HepG2 (cell line): Measurements from ENCODE around the gene L3MBTL4. TPM values are rescaled to one million over a fixed set of nuclear protein-coding genes. Genes with fewer than 3 reads are reported as not detected.

ENCODE experiments used
- ATAC-seq: fragments of 200-7000 bp; cut with Tn5 transposase; 3 replicates; pipeline ENCODE4 v1.9.1; 2020; ENCODE audit warnings: mild to moderate bottlenecking, moderate library complexity
- BruUV-seq: library from RNA; stranded (reverse); fragments of 400-500 nt; replicated peaks from 2 replicates; lab custom pipeline; 2021; lab: Mats Ljungman, UMichigan
- CTCF ChIA-PET: fragments of 300-600 bp; formaldehyde crosslinking; extraction: SDS; loops from one replicate; lab custom pipeline; 2021; ENCODE audit warnings: low total read pairs, inconsistent platforms, low intra/inter-chr PET ratio; lab: Yijun Ruan, JAX
- POLR2A ChIA-PET: fragments of 350-600 bp; sonication (Branson Sonifier 250); formaldehyde crosslinking; loops from one replicate; lab custom pipeline; 2020; ENCODE audit warnings: antibody characterized with exemption, inconsistent platforms; lab: Yijun Ruan, JAX
- DNase-seq: peaks from one replicate; pipeline ENCODE4 v3.0.0-alpha.2; 2015; ENCODE audit warnings: low spot score
- FAIRE-seq: peaks from 3 replicates; lab custom pipeline; 2011; peaks lifted over from hg19 to GRCh38; lab: Jason Lieb, UNC
- H2AFZ ChIP-seq: one replicate; pipeline ENCODE4 v1.6.1; 2011; ENCODE audit warnings: low read length, inconsistent platforms
- H3K27ac ChIP-seq: fragments of 300-600 bp; 3 replicates; pipeline ENCODE4 v1.8.0; 2011; ENCODE audit warnings: mixed run types, mild to moderate bottlenecking, mixed read lengths, low read length, inconsistent platforms; ENCODE audit not compliant: insufficient read depth; ENCODE audit errors: extremely low read length
- H3K27me3 ChIP-seq, 2 experiments: fragments of 200-600 bp in 1 of 2; 2 replicates in 1 of 2; 3 replicates in 1 of 2; pipeline versions ENCODE4 v1.6.0 to v1.8.0; 2011; ENCODE audit warnings: low read length in 2 of 2, mild to moderate bottlenecking in 2 of 2, moderate library complexity in 2 of 2, inconsistent platforms in 1 of 2; ENCODE audit not compliant: insufficient read depth in 2 of 2, control insufficient read depth in 1 of 2
- H3K36me3 ChIP-seq, 2 experiments: fragments of 200-600 bp in 1 of 2; replicated peaks in 1 of 2; 2 replicates in 1 of 2; 3 replicates in 1 of 2; pipeline versions ENCODE4 v1.5.1 to v1.8.0; 2011; ENCODE audit warnings: low read length in 2 of 2, inconsistent platforms in 1 of 2; ENCODE audit not compliant: insufficient read depth in 2 of 2, control insufficient read depth in 1 of 2
- H3K4me1 ChIP-seq: 2 replicates; pipeline ENCODE4 v1.5.1; 2012; ENCODE audit warnings: low read length, inconsistent platforms; ENCODE audit not compliant: insufficient read depth
- H3K4me2 ChIP-seq: 2 replicates; pipeline ENCODE4 v1.6.0; 2011; ENCODE audit warnings: low read depth, low read length, inconsistent platforms
- H3K4me3 ChIP-seq, 3 experiments: fragments of 200-600 bp in 1 of 3; sonication (generic), shearing (Covaris generic) in 1 of 3; replicated peaks in 1 of 3; 2 replicates each; pipeline ENCODE4 v1.5.1; 2011 to 2016; ENCODE audit warnings: low read length in 3 of 3, inconsistent platforms in 2 of 3, low read depth in 2 of 3, mild to moderate bottlenecking in 2 of 3, control low read depth in 1 of 3, mixed read lengths in 1 of 3; ENCODE audit not compliant: insufficient read depth in 1 of 3
- H3K79me2 ChIP-seq: one replicate; pipeline ENCODE4 v1.6.1; 2011; ENCODE audit warnings: low read length, inconsistent platforms; ENCODE audit not compliant: insufficient read depth
- H3K9ac ChIP-seq: 2 replicates; pipeline ENCODE4 v1.6.0; 2011; ENCODE audit warnings: mild to moderate bottlenecking, low read depth, low read length, inconsistent platforms; ENCODE audit not compliant: insufficient read depth
- H3K9me3 ChIP-seq: 2 replicates; pipeline ENCODE4 v1.5.1; 2012; ENCODE audit warnings: mild to moderate bottlenecking, low read length
- H4K20me1 ChIP-seq: 2 replicates; pipeline ENCODE4 v1.6.0; 2011; ENCODE audit warnings: inconsistent platforms, mild to moderate bottlenecking, low read length, moderate library complexity; ENCODE audit not compliant: insufficient read depth
- HIVEP1 ChIP-seq: sonication (generic); formaldehyde crosslinking; IDR thresholded peaks from 2 replicates; pipeline ENCODE4 v1.4.0; 2020; ENCODE audit warnings: mild to moderate bottlenecking, missing genetic modification reagents
- KDM5B ChIP-seq: sonication (generic); formaldehyde crosslinking; IDR thresholded peaks from 2 replicates; pipeline ENCODE4 v1.4.0; 2020; ENCODE audit warnings: missing genetic modification reagents, mild to moderate bottlenecking, borderline replicate concordance
- KLF9 ChIP-seq: IDR thresholded peaks from 2 replicates; pipeline ENCODE4 v1.6.1; 2016; ENCODE audit warnings: low read depth
- PHF8 ChIP-seq: sonication (generic); formaldehyde crosslinking; IDR thresholded peaks from 2 replicates; pipeline ENCODE4 v1.5.0; 2020; ENCODE audit warnings: missing genetic modification reagents
- RBAK ChIP-seq: sonication (generic); formaldehyde crosslinking; IDR thresholded peaks from 2 replicates; pipeline ENCODE4 v1.5.1; 2020; ENCODE audit warnings: mild to moderate bottlenecking, missing genetic modification reagents
- ZMAT3 ChIP-seq: sonication (generic); formaldehyde crosslinking; conservative IDR thresholded peaks from 2 replicates; pipeline ENCODE4 v1.7.0; 2021; ENCODE audit warnings: missing genetic modification reagents
- ZNF431 ChIP-seq: sonication (generic); formaldehyde crosslinking; IDR thresholded peaks from 2 replicates; pipeline ENCODE4 v1.9.0; 2022; ENCODE audit warnings: missing genetic modification reagents, low read depth, mild to moderate bottlenecking, borderline replicate concordance
- ZNF768 ChIP-seq: sonication (generic); formaldehyde crosslinking; IDR thresholded peaks from 2 replicates; pipeline ENCODE4 v1.4.0; 2020; ENCODE audit warnings: missing genetic modification reagents
- ZNF879 ChIP-seq: sonication (generic); formaldehyde crosslinking; IDR thresholded peaks from 2 replicates; pipeline ENCODE4 v1.8.1; 2023; ENCODE audit warnings: missing genetic modification reagents
- WGBS: methylation state at CpG from one replicate; pipeline ENCODE4 v1.1.6; 2017; ENCODE audit warnings: low lambda C conversion rate; 5-methylcytosine and 5-hydroxymethylcytosine counted together
- in situ Hi-C: cut with HindIII; loops from 2 replicates; pipeline ENCODE4 v1.10.0; 2017; ENCODE audit warnings: low pct_unique_long_range_greater_than_20kb; ENCODE audit not compliant: extremely low pct_ligation_motif_present
- intact Hi-C: fragments of 100-400 bp; cut with micrococcal nuclease; formaldehyde crosslinking; loops from one replicate; pipeline ENCODE4 v1.10.0; 2022; ENCODE audit not compliant: unreplicated experiment
- polyA plus RNA-seq, 8 experiments: library from polyadenylated mRNA; depleted of rRNA in 3 of 8; stranded (reverse) in 7 of 8; unstranded in 1 of 8; fragments of >200 nt; fragmentation: Illumina TruSeq in 4 of 8; extraction: Trizol in 4 of 8; gene quantifications; 2 replicates each; pipeline versions ENCODE4 v1.2.1 to v1.2.3, GENCODE V29; 2011 to 2016; ENCODE audit warnings: low read depth in 4 of 8, missing spikeins in 1 of 8, mixed read lengths in 1 of 8; ENCODE audit not compliant: insufficient read depth in 1 of 8
- total RNA-seq, 5 experiments: library from RNA; depleted of rRNA; stranded (reverse); fragments of >200 nt; fragmentation: Illumina TruSeq; extraction: Trizol; gene quantifications; 2 replicates each; pipeline ENCODE4 v1.2.3, GENCODE V29; 2016; ENCODE audit warnings: low read depth in 1 of 5
- TF ChIP-seq, protein P1 (sequence below): sonication (generic); formaldehyde crosslinking; IDR thresholded peaks from 2 replicates; pipeline ENCODE4 v1.9.0; 2021; ENCODE audit warnings: mild to moderate bottlenecking, missing genetic modification reagents
- TF ChIP-seq, protein P2 (sequence below): sonication (generic); formaldehyde crosslinking; IDR thresholded peaks from 2 replicates; pipeline ENCODE4 v1.5.1; 2020; ENCODE audit warnings: mild to moderate bottlenecking, missing genetic modification reagents
- TF ChIP-seq, protein P3 (sequence below): sonication (generic); formaldehyde crosslinking; IDR thresholded peaks from 2 replicates; pipeline ENCODE4 v1.8.1; 2023; ENCODE audit warnings: mild to moderate bottlenecking, missing genetic modification reagents

Gene L3MBTL4
- total and polyA plus RNA-seq, 2 of the 13 experiments (the other 11 are each of a cell fraction or from before 2014, with no cell fraction given), result 10.8 to 13.3 TPM

DNA sequence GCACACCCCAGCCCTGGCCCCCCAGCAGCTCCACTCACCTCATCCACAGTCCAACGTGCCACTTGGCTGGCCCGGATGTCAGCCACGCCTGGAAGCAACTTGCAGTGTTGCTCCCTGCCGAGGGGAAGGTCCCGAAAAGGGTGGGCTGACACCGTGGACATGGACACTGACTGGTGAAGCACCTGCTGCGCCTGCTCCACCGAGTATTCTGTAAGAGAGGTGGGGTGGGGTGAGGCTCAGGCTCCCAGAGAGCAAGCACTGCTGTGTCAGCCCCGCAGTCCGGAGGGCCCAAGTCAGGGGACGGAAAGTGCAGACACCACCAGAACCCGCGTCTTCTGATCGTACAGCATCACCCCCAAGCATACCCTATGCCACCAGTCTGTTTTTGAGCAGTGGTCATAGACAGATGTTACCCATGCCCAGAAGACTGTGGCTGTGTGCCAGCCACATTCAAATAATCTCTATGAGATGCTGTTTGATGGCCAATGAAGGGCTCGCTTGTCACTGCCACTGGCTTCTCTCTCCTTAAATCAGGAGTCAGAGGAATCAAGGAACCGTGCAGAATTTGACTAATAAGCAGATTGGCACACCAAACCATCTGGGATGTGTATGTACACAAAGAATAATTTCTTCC, 445.2 kb downstream of the L3MBTL4 start:
- Histone ChIP-seq H3K9ac (no peak overlapping the region), H4K20me1 (no peaks in the 10 kb centered on the region), H3K27ac (peak overlapping the region; percentile 64), H3K27me3 (no peaks in the 10 kb centered on the region), H2AFZ (no peak overlapping the region), H3K4me3 (no peak overlapping the region), H3K4me2 (peak overlapping the region; percentile 46), H3K4me1 (peaks cover 52% of the 10 kb centered on the region), H3K79me2 (no peaks in the 10 kb centered on the region), H3K9me3 (no peaks in the 10 kb centered on the region), H3K36me3 (peaks cover 1 to 4% of the 10 kb centered on the region in 2 experiments; a peak in 2 of 5 replicates)
- WGBS, result 89% methylated on average over 8 of the region's 16 CpGs
- no peak for DNase-seq
- CTCF ChIA-PET, result no interaction called here
- ATAC-seq, result peak; percentile 14
- POLR2A ChIA-PET, result no interaction called here
- in situ Hi-C loops (no loop called here), intact Hi-C loops (no loop called here)
- BruUV-seq, result no TSS peak
- FAIRE-seq, result no peak
- peak; percentile 51; the same call in 1 of the 2 replicates for TF ChIP-seq HIVEP1 (CRISPR knock-in tag)
- no peak for TF ChIP-seq PHF8 (CRISPR knock-in tag)
- TF ChIP-seq KDM5B, result 0 out of 2 replicates have a peak, but pooled peaks have one; percentile 54
- TF ChIP-seq ZNF431 (CRISPR knock-in tag), result no peak
- 0 out of 2 replicates have a peak, but pooled peaks have one; percentile 24 for TF ChIP-seq RBAK (CRISPR knock-in tag)
- 0 out of 2 replicates have a peak, but pooled peaks have one; percentile 40 for TF ChIP-seq ZNF879 (CRISPR knock-in tag)
- TF ChIP-seq ZMAT3 (CRISPR knock-in tag), result 0 out of 2 replicates have a peak, but pooled peaks have one; percentile 30
- TF ChIP-seq, protein P1, sequence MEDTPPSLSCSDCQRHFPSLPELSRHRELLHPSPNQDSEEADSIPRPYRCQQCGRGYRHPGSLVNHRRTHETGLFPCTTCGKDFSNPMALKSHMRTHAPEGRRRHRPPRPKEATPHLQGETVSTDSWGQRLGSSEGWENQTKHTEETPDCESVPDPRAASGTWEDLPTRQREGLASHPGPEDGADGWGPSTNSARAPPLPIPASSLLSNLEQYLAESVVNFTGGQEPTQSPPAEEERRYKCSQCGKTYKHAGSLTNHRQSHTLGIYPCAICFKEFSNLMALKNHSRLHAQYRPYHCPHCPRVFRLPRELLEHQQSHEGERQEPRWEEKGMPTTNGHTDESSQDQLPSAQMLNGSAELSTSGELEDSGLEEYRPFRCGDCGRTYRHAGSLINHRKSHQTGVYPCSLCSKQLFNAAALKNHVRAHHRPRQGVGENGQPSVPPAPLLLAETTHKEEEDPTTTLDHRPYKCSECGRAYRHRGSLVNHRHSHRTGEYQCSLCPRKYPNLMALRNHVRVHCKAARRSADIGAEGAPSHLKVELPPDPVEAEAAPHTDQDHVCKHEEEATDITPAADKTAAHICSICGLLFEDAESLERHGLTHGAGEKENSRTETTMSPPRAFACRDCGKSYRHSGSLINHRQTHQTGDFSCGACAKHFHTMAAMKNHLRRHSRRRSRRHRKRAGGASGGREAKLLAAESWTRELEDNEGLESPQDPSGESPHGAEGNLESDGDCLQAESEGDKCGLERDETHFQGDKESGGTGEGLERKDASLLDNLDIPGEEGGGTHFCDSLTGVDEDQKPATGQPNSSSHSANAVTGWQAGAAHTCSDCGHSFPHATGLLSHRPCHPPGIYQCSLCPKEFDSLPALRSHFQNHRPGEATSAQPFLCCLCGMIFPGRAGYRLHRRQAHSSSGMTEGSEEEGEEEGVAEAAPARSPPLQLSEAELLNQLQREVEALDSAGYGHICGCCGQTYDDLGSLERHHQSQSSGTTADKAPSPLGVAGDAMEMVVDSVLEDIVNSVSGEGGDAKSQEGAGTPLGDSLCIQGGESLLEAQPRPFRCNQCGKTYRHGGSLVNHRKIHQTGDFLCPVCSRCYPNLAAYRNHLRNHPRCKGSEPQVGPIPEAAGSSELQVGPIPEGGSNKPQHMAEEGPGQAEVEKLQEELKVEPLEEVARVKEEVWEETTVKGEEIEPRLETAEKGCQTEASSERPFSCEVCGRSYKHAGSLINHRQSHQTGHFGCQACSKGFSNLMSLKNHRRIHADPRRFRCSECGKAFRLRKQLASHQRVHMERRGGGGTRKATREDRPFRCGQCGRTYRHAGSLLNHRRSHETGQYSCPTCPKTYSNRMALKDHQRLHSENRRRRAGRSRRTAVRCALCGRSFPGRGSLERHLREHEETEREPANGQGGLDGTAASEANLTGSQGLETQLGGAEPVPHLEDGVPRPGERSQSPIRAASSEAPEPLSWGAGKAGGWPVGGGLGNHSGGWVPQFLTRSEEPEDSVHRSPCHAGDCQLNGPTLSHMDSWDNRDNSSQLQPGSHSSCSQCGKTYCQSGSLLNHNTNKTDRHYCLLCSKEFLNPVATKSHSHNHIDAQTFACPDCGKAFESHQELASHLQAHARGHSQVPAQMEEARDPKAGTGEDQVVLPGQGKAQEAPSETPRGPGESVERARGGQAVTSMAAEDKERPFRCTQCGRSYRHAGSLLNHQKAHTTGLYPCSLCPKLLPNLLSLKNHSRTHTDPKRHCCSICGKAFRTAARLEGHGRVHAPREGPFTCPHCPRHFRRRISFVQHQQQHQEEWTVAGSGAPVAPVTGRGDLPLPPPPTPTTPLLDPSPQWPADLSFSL (CRISPR knock-in tag), result no peak
- TF ChIP-seq KLF9 (CRISPR knock-in tag), result no peak
- TF ChIP-seq, protein P2, sequence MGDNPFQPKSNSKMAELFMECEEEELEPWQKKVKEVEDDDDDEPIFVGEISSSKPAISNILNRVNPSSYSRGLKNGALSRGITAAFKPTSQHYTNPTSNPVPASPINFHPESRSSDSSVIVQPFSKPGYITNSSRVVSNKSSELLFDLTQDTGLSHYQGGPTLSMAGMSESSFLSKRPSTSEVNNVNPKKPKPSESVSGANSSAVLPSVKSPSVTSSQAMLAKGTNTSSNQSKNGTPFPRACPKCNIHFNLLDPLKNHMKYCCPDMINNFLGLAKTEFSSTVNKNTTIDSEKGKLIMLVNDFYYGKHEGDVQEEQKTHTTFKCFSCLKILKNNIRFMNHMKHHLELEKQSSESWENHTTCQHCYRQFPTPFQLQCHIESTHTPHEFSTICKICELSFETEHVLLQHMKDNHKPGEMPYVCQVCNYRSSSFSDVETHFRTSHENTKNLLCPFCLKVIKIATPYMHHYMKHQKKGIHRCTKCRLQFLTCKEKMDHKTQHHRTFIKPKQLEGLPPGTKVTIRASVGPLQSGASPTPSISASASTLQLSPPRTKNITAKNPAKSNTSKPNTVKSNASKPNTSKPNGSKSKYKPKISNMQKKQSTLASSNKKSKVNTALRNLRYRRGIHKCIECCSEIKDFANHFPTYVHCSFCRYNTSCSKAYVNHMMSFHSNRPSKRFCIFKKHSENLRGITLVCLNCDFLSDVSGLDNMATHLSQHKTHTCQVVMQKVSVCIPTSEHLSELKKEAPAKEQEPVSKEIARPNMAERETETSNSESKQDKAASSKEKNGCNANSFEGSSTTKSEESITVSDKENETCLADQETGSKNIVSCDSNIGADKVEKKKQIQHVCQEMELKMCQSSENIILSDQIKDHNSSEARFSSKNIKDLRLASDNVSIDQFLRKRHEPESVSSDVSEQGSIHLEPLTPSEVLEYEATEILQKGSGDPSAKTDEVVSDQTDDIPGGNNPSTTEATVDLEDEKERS (CRISPR knock-in tag), result 0 out of 2 replicates have a peak, but pooled peaks have one; percentile 35
- TF ChIP-seq, protein P3, sequence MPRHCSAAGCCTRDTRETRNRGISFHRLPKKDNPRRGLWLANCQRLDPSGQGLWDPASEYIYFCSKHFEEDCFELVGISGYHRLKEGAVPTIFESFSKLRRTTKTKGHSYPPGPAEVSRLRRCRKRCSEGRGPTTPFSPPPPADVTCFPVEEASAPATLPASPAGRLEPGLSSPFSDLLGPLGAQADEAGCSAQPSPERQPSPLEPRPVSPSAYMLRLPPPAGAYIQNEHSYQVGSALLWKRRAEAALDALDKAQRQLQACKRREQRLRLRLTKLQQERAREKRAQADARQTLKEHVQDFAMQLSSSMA (CRISPR knock-in tag), result 0 out of 2 replicates have a peak, but pooled peaks have one; percentile 53
- peak; percentile 14; the same call in 1 of the 2 replicates for TF ChIP-seq ZNF768 (CRISPR knock-in tag)
